SW 1271 (cell line): ENCODE data around the gene TCF4.

ENCODE experiments used
- DNase-seq, 2 experiments: peaks; one replicate each; lab custom pipeline; 2025; lab: John Stamatoyannopoulos, UW

The TCF4 gene

DNA sequence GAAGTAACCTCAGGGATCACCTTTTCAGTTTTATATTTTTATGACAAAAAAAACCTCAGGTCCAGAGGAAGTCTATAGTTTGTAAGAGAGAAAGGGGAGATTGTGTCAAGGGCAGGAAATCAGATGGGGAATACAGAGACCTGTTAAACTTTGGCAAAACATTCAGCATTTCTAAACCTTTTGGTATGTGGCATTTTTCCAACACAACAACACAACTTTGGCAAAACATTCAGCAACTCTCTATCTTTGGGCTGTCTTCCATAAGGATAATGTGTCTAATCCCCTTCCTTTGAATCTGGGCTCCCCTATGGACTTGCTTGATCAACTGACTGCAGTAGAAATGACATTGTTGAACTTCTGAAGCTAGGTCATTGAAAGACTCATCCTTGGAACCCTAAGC is 408.2 kb downstream of the TCF4 start:
- no peak for DNase-seq

DNA sequence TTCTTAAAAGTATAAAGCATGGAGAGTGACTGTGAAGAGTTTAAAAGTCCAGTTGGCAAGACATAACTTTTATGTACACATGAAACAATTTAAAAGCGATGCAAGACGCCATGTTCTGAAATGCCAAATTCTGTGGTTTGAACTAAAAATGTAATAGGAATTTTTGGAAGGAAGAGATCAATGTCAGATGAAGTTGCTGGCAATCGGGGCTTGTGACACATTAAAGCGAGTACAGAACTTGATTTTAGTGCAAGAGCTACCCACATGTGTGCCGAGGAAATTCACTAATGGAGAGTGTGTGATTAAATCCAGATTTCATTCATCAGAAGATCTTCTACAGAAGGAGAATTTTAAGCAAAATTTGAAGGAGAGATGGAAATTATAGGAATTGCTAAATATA is 408.6 kb downstream of the TCF4 start:
- DNase-seq: no peak

DNA sequence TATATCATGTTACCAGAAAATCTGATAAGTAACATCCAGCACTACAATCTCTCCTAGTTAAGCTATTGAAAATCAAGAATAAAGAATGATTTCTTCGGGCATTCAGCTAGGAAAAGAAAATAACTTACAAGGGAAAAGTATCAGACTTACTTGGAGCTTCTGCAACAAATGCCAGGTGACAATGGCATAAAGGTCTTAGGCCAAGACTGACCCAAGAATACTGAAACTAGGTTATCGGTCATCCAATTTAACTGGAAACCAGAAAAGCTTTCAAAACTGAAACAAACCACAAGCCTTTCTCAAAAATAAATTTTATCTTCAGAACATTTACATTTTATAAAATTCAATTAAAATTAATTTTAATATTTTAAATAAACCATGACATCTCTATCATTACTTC is 414.7 kb downstream of the TCF4 start:
- DNase-seq: no peak
